ENCODE results near the gene LTBP2. TPM values are rescaled to one million over a fixed set of nuclear protein-coding genes. Genes with fewer than 3 reads are reported as not detected.

LTBP2 gene
- polyA plus RNA-seq, 2 of the 4 experiments (the other 2 are of a cell fraction), result 4.9 to 14.4 TPM

- H3K4me3 ChIP-seq, result no peak overlapping the region
- CTCF ChIA-PET, result interaction anchor here (0.6 to 2.3 kb wide), 17 partner anchors 9 to 469 kb away, joined by 3 to 6 read pairs (median 3); partner anchors contain the start of gene YLPM1
Measured at GRCh38 chr14:74615735-74616134, 3.7 kb upstream of the LTBP2 start.

GRCh38 chr14:74614508-74615495 lies 2.8 kb upstream of the LTBP2 start:
- Histone ChIP-seq H3K27ac (peak overlapping the region; percentile 89 to 96; a peak in 5 of 6 replicates), H3K4me3 (no peak overlapping the region), H3K4me1 (peaks cover 69% of the 10 kb centered on the region), H3K4me2 (peak overlapping the region; percentile 9; the same call in 2 of the 3 replicates), H3K9me3 (no peaks in the 10 kb centered on the region)
- CTCF ChIA-PET, result interaction anchor here (0.8 to 2.3 kb wide), 9 partner anchors 8 to 148 kb away, joined by 3 to 6 read pairs (median 3); partner anchors contain the start of gene YLPM1
- DNase-seq (ENCODE audit: low read depth in 1 of 2, low spot score in 1 of 2), result no peak
- FAIRE-seq, result no peak
- TF ChIP-seq RNF2 (IDR thresholded peaks at IDR 0.05; ENCODE audit: borderline replicate concordance, low read depth) (no peak), ATOH8 (CRISPR knock-in tag; IDR thresholded peaks at IDR 0.05; ENCODE audit: low read depth) (no peak), HOXB13 (CRISPR knock-in tag; IDR thresholded peaks at IDR 0.05; ENCODE audit: low read depth) (no peak), PBX3 (IDR thresholded peaks at IDR 0.05) (no peak), CTCF (IDR thresholded peaks at IDR 0.05) (no peak), E2F6 (IDR thresholded peaks at IDR 0.05; ENCODE audit: borderline replicate concordance, low read depth) (no peak), PHF8 (IDR thresholded peaks at IDR 0.05; ENCODE audit: borderline replicate concordance, low read depth) (no peak), FOSB (CRISPR knock-in tag; IDR thresholded peaks at IDR 0.05) (no peak), POLR2A (IDR thresholded peaks at IDR 0.05; ENCODE audit: low read length) (no peak), KDM5A (IDR thresholded peaks at IDR 0.05) (no peak), JUNB (IDR thresholded peaks at IDR 0.05) (no peak), RCOR1 (IDR thresholded peaks at IDR 0.05; ENCODE audit: low read depth, low read length) (no peak), EHMT2 (IDR thresholded peaks at IDR 0.05; ENCODE audit: low read depth) (no peak), EHF (CRISPR knock-in tag; IDR thresholded peaks at IDR 0.05) (no peak), TFCP2L1 (CRISPR knock-in tag; IDR thresholded peaks at IDR 0.05) (no peak), CBX2 (IDR thresholded peaks at IDR 0.05; ENCODE audit: borderline replicate concordance, low read depth) (no peak), SREBF2 (IDR thresholded peaks at IDR 0.05) (no peak), HOXB5 (CRISPR knock-in tag; IDR thresholded peaks at IDR 0.05) (no peak)
- POLR2A ChIA-PET, result interaction anchor here (0.5 to 0.6 kb wide), 2 partner anchors 43 to 99 kb away, joined by 3 to 4 read pairs; no protein-coding TSS in a partner anchor
- ATAC-seq, result no peak
- WGBS (ENCODE audit: missing lambda C conversion rate), result 81% methylated on average over 8 of the region's 8 CpGs

More at GRCh38 chr14:74615735-74616134, 3.7 kb upstream of the LTBP2 start:
- peak overlapping the region; percentile 76 for H3K4me2 ChIP-seq
- no peaks in the 10 kb centered on the region for H3K9me3 ChIP-seq
- POLR2A ChIA-PET, result interaction anchor here (0.5 to 0.9 kb wide), 3 partner anchors 44 to 147 kb away, joined by 3 to 4 read pairs (median 3); partner anchors contain the start of gene YLPM1
- 97% methylated on average over 14 of the region's 14 CpGs for WGBS (ENCODE audit: missing lambda C conversion rate)
- no peak for TF ChIP-seq JUN (IDR thresholded peaks at IDR 0.05)
- FAIRE-seq, result no peak
- peaks cover 78% of the 10 kb centered on the region for H3K4me1 ChIP-seq
- H3K27ac ChIP-seq, result peak overlapping the region; percentile 89 to 96
- no peak for ATAC-seq
- DNase-seq (ENCODE audit: low read depth in 1 of 2, low spot score in 1 of 2), result no peak
